ENCODE measurements around the gene CLRN3. TPM values are rescaled to one million over a fixed set of nuclear protein-coding genes. Genes with fewer than 3 reads are reported as not detected.

Gene CLRN3
- total and polyA plus RNA-seq, 5 experiments from 2014 or later, result not detected

DNA sequence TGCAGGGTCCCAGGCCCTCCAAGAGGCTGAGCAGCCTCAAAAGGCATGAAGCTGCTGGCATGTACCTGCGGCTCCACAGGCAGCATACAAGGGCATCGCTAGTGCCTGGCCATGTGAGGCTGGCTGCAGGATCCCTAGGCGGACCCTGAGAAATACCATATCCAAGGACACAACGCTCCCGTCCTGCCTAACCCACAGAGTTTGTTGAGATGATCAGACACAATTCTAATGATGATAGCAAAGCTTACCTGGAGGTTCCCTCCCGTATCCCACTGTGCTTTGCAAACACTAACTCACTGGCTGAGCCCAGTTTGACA, 17.3 kb downstream of the CLRN3 start:
- Mint-ChIP-seq H3K9me3 (peaks cover 0 to 6% (median 0%) of the 10 kb centered on the region in 9 donors), H3K27ac (no peak overlapping the region), H3K4me3 (no peak overlapping the region), H3K4me1 (peaks cover under 1 to 9% (median 1%) of the 10 kb centered on the region in 4 donors), H3K36me3 (peaks cover 0 to under 1% (median 0%) of the 10 kb centered on the region in 3 donors), H3K27me3 (peaks cover 10 to 27% (median 18%) of the 10 kb centered on the region in 5 donors)
- POLR2A ChIA-PET, result no interaction called here
- DNase-seq (no peak), ATAC-seq (no peak)

DNA sequence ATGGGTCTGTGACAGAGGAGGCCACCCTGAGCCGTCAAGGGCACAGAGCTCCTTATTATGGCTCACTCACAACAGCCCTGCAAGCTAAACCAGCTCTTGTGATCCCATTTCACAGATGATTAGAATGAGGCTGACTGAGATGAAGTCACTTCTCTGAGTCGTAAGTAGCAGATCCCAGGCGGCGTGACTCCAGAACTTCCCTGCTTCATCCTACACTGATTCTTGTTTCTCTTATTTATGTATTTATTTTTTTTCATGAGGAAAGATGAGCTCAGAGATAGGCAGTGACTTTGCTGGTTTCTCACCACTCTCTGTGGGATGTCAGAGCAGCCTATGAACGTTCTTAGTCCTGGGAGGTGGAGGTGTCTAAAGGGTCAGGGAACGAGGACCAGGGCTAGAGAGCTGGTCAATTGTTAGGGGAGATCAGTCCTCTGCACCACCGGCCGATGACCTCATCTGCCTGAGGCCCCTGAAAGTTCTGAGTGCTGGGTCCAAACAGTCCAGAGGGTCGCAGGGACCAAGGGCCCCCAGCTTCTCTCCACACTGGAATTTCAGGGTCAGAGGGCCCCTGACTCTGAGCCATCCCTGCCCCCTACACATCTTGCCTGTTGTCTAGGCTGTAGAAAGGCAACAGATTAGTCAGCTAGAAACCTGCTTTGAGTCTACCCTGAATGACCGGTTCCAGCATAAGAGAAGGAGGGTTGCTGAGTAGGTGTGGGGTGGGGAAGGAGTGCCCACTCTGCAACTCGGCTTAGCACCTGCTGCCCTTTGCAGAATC, 17.9 kb downstream of the CLRN3 start:
- Mint-ChIP-seq H3K4me3 (no peak overlapping the region), H3K27ac (no peak overlapping the region), H3K4me1 (peaks cover 0 to 5% (median under 1%) of the 10 kb centered on the region in 4 donors), H3K27me3 (peaks cover 10 to 28% (median 18%) of the 10 kb centered on the region in 5 donors), H3K9me3 (peaks cover 0 to 11% (median 3%) of the 10 kb centered on the region in 9 donors), H3K36me3 (peaks cover 0 to 6% (median 0%) of the 10 kb centered on the region in 3 donors)
- ATAC-seq (no peak), DNase-seq (no peak)
- POLR2A ChIA-PET, result no interaction called here

DNA sequence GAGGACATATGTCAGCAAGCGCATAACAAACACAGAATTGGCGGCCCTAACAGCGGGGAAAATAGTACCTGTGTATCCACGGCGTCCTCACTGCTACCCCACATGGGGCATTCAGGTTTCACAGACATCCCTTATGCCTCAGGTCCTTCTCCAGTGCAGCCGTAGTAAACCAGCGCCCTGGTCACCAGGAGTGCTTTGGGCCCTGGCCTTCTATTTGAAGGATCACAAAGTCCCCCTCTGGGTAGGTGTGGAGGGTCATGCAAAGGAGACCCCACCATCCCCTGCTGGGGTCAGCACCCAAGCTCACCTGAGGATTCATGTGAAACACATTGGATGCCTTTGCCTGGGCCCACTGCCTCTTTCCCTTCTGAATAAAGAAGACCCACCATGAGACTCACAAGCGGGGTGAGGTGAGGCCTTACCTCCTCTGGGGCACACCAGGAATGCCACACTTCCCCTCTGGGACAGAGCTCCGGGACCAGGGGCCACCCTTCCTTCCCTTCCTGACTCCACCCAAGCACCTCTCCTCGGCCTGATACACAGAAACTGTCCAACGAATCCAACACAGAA, 18.8 kb downstream of the CLRN3 start:
- H3K4me1 Mint-ChIP-seq, result peaks cover 0 to 5% (median 0%) of the 10 kb centered on the region in 4 donors
- H3K9me3 Mint-ChIP-seq, result peaks cover 0 to 18% (median 6%) of the 10 kb centered on the region in 9 donors
- POLR2A ChIA-PET, result no interaction called here
- ATAC-seq (no peak), DNase-seq (no peak)
- H3K4me3 Mint-ChIP-seq, result no peak overlapping the region
- H3K27me3 Mint-ChIP-seq, result peaks cover 10 to 28% (median 18%) of the 10 kb centered on the region in 5 donors
- H3K36me3 Mint-ChIP-seq, result peaks cover 0 to 14% (median 0%) of the 10 kb centered on the region in 3 donors
- no peak overlapping the region for H3K27ac Mint-ChIP-seq

DNA sequence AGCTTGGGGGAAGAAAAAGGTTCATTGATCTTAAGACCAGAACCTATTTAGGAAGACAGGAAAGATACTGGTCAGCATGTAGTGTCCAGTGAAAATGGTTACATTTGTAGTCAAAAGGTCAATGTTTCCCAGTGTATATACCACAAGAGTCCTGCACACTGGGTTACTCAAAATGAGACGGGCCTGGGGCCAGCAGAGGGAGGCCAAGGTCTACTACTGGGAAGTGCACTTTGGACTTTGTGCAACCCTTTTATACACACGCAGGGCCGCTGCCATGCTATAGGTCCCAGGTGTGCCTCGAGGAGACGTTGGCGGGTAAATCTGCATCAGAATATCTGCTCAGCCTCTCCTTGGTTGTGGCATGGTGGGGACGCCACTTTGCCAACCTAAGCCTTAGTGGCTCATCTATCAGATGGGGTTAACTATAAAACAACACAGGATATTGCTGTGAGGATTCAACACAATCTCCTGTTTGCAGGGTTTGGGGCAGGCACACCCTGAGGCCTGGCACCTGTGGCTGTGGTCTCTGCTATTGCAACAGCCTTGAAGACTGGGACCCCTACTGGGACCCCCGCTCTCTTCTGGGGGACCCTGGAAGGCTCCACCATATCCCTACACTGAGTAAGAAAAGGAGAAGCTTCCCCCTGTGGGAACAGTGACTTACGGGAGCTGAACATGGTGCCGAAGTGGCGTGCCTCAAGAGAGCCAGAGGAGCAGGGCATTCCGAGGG, 19.7 kb downstream of the CLRN3 start:
- Mint-ChIP-seq H3K36me3 (peaks cover 0 to 17% (median 0%) of the 10 kb centered on the region in 3 donors), H3K9me3 (peaks cover 0 to 27% (median 6%) of the 10 kb centered on the region in 9 donors), H3K4me3 (peak overlapping the region in 1 of 10 donors; percentile 29), H3K27ac (peak overlapping the region in 1 of 10 donors; percentile 79), H3K4me1 (peaks cover 0 to 5% (median 0%) of the 10 kb centered on the region in 4 donors), H3K27me3 (peaks cover 14 to 28% (median 21%) of the 10 kb centered on the region in 5 donors)
- ATAC-seq (no peak), DNase-seq (no peak)
- POLR2A ChIA-PET, result no interaction called here

DNA sequence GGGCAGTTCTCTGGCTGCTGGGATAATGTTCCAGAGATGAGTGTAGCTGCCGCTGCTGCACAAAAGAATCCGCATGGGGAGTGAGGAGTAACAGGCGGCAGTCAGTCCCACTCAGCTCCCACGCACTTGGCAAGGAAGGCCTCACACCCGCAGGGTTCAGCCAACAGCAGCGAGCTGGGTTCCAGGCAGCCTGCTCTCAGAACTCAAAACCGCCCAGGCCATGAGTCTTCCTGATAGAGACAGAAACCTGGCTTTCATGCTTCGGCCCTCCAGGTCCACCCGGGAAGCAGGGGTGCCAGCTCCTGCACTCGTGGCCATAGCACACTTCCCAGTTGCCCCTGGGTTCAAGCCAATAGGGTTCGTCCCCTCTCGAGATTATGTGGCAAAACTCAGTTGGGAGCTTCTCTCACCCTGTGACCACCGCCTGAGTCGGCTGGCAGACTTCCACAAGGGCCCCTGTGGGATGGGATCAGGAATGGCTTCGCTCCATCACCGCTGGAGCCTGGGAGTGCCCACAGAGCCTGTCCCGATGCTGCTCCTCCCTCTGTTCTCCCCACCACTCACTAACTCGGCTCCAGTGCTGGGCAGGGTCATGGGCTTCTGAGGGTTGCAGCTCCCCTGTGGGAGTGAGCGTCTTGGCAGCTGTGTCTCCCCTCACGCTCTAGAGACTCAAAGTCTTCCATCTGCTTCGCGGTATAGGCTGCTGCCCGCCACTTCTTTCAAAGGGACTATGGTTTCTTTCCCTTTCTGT, 20.6 kb downstream of the CLRN3 start:
- peaks cover 14 to 35% (median 21%) of the 10 kb centered on the region in 5 donors for H3K27me3 Mint-ChIP-seq
- peaks cover 0 to 5% (median 0%) of the 10 kb centered on the region in 4 donors for H3K4me1 Mint-ChIP-seq
- peaks cover 0 to 17% (median 0%) of the 10 kb centered on the region in 3 donors for H3K36me3 Mint-ChIP-seq
- DNase-seq (no peak), ATAC-seq (no peak)
- H3K9me3 Mint-ChIP-seq, result peaks cover 0 to 28% (median 6%) of the 10 kb centered on the region in 9 donors
- POLR2A ChIA-PET, result no interaction called here
- peak overlapping the region in 1 of 10 donors; percentile 31 for H3K27ac Mint-ChIP-seq
- H3K4me3 Mint-ChIP-seq, result no peak overlapping the region

DNA sequence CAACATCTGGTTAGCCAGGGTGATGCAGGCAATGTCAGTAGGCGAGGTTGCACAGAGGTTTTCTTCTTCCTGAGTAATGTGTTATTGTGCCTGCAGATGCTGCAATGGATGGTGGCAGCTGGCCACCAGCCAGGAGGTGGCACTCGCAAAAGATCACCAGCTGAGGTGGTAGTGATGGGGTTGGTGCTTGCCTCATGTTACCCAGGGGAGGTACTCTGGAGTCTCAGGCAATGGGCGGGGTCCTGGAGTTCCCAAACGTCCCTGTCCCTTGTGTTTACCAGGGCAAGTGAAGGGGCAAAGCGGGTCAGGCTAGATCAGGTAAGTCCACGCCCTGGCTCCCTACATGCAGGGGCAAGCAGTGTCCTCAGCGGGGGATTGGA, 21.1 kb downstream of the CLRN3 start:
- Mint-ChIP-seq H3K9me3 (peaks cover 0 to 28% (median 6%) of the 10 kb centered on the region in 9 donors), H3K36me3 (peaks cover 0 to 17% (median 0%) of the 10 kb centered on the region in 3 donors), H3K27me3 (peaks cover 15 to 40% (median 21%) of the 10 kb centered on the region in 5 donors), H3K4me3 (no peak overlapping the region), H3K27ac (peak overlapping the region in 1 of 10 donors; percentile 14), H3K4me1 (peaks cover 0 to 5% (median 0%) of the 10 kb centered on the region in 4 donors)
- POLR2A ChIA-PET, result no interaction called here
- no peak for ATAC-seq
- DNase-seq, result no peak

DNA sequence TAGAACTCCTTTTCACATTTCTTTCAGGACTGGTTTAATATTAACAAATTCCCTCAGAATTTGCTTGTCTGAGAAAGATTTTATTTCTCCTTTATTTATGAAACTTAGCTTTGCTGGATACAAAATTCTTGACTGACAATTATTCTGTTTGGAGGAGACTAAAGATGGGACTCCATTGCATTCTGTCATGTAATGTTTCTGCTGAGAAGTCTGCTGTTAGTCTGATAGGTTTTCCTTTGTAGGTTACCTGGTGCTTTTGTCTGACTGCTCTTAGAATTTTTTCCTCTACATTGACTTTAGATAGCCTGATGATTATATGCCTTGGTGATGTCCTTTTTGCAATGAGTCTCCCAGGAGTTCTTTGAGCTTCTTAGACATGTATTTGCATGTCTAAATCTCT, 23.4 kb downstream of the CLRN3 start:
- no peak for ATAC-seq
- DNase-seq, result no peak
- Mint-ChIP-seq H3K27ac (no peak overlapping the region), H3K36me3 (peaks cover 0 to 17% (median 0%) of the 10 kb centered on the region in 3 donors), H3K9me3 (peaks cover 0 to 30% (median 9%) of the 10 kb centered on the region in 9 donors), H3K4me1 (peaks cover 0 to 5% (median 0%) of the 10 kb centered on the region in 4 donors), H3K27me3 (peaks cover 16 to 59% (median 26%) of the 10 kb centered on the region in 5 donors), H3K4me3 (no peak overlapping the region)
- POLR2A ChIA-PET, result no interaction called here

DNA sequence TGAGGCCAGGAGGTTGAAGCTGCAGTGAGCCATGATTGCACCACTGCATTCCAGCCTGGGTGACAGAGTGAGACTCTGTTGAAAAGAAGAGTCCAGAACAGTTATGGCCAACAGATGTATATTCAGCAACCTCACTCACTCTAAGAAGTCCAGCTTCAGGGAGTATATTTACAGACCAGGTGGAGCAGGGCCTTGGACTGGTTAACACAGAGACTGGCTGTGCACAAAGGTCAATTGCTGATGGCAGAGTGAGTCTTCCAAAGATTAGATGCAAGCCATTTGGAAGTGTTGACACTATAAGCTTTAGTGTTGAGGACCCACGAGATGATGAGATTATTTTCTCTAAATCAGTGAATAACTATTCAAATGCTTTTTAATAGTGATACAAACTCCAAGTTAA, 24.9 kb downstream of the CLRN3 start:
- peaks cover 16 to 56% (median 28%) of the 10 kb centered on the region in 5 donors for H3K27me3 Mint-ChIP-seq
- POLR2A ChIA-PET, result no interaction called here

DNA sequence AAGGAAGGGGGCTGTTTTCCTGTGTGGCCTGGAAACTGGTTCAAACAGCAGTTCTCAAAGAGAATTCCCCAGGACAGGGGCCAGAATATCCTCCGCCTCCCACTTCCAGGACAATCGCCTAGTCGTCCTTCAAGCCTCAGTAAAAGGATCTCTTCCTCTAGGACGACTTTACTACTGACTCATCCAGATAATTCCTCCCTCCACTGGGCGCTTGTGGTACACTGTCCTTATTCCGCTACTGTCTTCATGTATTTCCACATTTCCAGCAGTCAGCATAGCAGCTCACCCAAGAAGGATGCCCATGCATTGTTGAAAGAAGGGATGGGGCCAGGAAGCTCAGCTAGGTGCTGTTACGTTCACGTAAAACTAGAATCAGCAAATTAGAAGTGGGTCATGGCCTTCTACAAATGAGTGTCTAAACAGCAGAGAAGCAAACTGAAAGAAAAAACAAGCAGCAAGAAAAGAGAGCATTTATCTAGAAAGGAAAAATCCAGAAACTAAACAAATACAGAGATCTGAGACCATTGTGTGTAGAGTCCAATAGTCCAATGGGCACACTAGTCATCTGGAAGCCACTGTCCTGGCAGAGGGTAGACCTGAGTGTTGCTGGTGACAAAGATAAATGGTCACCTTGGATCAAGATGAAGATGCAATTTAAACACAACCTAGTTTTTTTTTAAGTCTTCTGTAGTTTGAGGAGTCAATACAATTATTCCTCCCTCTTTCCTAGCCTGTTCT, 26.3 kb downstream of the CLRN3 start:
- no peak for DNase-seq
- no peak for ATAC-seq
- Mint-ChIP-seq H3K27ac (no peak overlapping the region), H3K4me3 (no peak overlapping the region), H3K9me3 (peaks cover 0 to 41% (median 17%) of the 10 kb centered on the region in 9 donors), H3K27me3 (peaks cover 10 to 42% (median 21%) of the 10 kb centered on the region in 5 donors), H3K4me1 (peaks cover 0 to 3% (median 0%) of the 10 kb centered on the region in 4 donors), H3K36me3 (peaks cover 0 to 26% (median 3%) of the 10 kb centered on the region in 3 donors)
- POLR2A ChIA-PET, result no interaction called here

More for the DNA sequence above, 24.9 kb downstream of the CLRN3 start:
- Mint-ChIP-seq H3K27ac (no peak overlapping the region), H3K36me3 (peaks cover 0 to 26% (median 3%) of the 10 kb centered on the region in 3 donors), H3K4me3 (no peak overlapping the region), H3K4me1 (peaks cover 0 to 5% (median 0%) of the 10 kb centered on the region in 4 donors), H3K9me3 (peaks cover 0 to 41% (median 17%) of the 10 kb centered on the region in 9 donors)
- no peak for DNase-seq
- ATAC-seq, result no peak

DNA sequence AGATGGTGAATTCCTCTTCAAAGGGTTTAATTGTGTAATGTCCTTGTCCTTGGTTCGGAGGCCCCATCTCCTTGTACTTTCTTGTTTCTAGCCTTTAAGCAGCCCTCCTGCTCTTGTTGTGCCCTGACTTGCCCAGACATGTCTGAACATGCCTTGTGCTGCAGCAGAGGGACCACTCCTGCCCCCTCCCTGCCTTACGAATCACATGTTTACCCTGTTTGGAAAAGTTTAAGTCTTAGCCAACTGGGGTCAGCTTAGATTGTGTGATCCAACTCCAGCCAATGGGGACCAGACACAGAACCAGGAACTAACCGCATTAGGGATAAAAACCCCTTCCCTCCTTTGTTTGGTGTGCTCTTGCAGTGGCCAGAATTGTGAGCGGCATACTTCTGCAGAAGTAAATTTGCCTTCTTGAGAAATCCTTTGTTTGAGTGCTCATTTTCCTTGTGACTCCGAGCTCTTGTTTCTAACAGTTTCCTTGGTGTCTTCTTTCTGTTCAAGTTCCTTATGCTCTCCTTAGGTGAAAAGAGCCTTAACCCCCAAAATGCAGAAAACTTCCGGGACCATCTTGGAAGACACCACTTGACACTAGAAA, 29.4 kb downstream of the CLRN3 start:
- Mint-ChIP-seq H3K27ac (no peak overlapping the region), H3K4me3 (no peak overlapping the region), H3K27me3 (peaks cover 0 to 31% (median 13%) of the 10 kb centered on the region in 5 donors), H3K4me1 (no peaks in the 10 kb centered on the region), H3K9me3 (peaks cover 0 to 17% (median 8%) of the 10 kb centered on the region in 9 donors), H3K36me3 (peaks cover 0 to 9% (median 3%) of the 10 kb centered on the region in 3 donors)
- DNase-seq (no peak), ATAC-seq (no peak)
- POLR2A ChIA-PET, result no interaction called here

DNA sequence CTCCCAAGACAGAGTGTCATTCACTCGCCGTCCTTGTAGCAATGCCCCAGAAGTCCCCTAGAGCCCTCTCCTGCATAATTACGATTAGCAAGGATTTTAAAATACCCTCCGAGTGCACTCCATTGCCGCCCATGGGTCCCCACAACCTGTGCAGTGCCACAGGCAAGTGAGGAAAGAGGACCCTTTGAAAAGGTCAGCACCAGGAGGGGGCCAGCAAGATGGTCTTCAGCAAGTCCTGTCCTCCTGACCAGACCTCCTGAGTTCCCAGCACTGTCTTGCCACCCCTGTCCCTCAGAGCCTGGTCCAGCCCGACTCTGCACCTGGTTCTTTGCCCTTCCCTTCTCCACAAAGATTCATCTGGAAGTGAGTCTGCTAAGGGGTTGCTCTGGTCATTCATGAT, 32.1 kb downstream of the CLRN3 start:
- DNase-seq (peak in 1 of 10 donors; percentile 43), ATAC-seq (no peak)
- peaks cover 0 to 9% (median 3%) of the 10 kb centered on the region in 3 donors for H3K36me3 Mint-ChIP-seq
- H3K27ac Mint-ChIP-seq, result no peak overlapping the region
- peaks cover 0 to 13% (median 5%) of the 10 kb centered on the region in 5 donors for H3K27me3 Mint-ChIP-seq
- peaks cover 0 to 14% (median 7%) of the 10 kb centered on the region in 9 donors for H3K9me3 Mint-ChIP-seq
- no peak overlapping the region for H3K4me3 Mint-ChIP-seq
- POLR2A ChIA-PET, result no interaction called here
- peaks cover 0 to 2% (median 0%) of the 10 kb centered on the region in 4 donors for H3K4me1 Mint-ChIP-seq

All from naive thymus-derived CD8-positive, alpha-beta T cell (primary cell).